GM19324 (cell line): Measurements from ENCODE around the gene TENM4.

ENCODE experiments used
- ATAC-seq: cut with Tn5 transposase; IDR thresholded peaks from one replicate; pipeline ENCODE4 v1.9.1; 2021; ENCODE audit warnings: mild to moderate bottlenecking, moderate library complexity; ENCODE audit not compliant: unreplicated experiment, low FRiP score

TENM4 gene

DNA sequence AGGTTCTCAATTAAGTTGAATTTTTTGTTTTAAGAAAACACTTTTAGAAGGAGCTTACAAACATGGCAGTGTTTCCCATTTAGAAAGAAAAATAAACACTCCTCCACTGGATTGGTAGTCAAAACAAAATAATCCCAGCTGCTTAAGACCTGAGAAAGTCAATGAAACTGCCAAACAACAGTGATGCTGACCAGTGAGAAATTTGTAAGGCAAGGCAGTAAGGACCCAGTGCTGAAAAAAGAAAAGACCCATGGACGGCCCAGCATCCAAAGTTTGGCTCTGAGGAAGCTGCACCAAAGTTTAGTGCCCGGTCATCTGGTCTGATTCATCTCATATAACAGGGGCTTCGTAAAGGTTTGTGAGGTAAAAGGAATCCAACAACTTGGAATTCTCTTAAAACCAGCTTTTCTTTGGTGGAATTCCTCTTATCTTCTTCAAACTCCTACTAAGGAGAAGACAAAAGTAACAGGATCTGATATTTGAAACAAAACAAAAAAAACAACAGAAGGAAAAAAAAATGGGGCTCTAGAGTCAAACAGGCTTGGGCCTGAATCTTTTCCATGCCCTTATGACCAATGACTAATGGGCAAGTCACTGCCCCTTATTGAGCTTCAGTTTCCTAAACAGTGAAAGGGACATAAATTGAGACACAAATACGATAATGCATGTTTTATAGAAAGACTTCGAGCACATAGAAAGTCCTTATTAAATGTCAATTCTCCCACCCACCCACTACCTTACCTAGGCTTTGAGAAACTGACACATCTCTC, 483.2 kb downstream of the TENM4 start:
- no peak for ATAC-seq

DNA sequence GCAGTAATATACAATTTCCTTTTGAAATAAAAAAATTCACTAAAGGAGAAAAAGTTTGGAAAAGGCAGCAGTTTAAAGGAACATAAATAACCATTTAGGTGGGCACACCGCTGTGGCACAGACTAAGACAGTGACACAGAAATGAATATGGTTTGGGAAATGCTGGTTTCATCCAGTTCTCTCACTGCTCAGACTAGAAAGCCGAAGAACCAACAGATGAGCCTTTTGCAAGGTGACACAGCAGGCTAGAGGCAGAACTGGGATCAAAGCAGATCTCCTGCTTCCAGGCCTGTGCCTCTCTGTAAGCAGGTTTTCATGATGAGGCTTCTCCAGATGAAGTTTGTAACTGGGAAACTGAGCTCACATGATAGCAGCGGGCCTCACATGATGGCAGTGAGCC, 486.1 kb downstream of the TENM4 start:
- ATAC-seq = no peak

DNA sequence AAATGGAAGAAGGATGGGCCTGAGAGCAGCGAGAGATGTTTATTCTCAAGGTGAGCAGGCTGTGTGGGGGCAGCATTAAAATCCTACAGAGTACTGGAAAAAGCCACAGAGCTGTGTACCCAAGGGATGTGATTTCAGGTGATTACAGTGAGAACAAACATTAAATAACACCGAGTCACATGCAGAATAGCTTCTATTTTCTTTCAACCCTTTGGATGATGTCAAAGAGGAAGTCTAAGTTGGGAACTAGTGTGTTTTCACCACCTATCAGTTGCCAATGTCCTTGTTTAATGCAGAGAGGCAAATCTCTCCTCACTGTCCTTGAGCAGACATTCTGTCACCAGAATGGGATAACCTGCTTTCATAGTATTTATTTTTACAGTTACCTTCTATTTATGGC, 486.6 kb downstream of the TENM4 start:
- no peak for ATAC-seq

- ATAC-seq = no peak
Measured at GRCh38 chr11:78952890-78953289, 487.9 kb downstream of the TENM4 start.

DNA sequence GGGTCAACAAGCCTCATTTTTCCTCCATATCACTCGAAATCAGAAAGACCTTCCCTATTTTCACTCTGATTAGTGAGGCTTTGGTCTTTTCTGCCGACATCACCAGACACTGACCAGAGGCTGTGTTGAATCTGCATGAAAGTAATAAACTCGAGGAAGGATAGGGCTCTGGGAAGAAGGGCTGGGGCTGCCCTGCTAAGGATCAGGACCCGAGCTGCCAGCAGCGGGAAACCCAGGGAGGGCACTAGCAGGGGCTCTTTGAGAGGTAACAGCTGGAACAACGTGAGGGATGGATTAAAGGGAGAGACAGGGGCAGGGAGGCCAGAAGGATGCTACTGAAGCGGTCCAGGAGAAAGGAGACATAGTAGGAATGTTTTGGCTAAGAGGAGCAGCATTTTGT, 488.7 kb downstream of the TENM4 start:
- no peak for ATAC-seq

DNA sequence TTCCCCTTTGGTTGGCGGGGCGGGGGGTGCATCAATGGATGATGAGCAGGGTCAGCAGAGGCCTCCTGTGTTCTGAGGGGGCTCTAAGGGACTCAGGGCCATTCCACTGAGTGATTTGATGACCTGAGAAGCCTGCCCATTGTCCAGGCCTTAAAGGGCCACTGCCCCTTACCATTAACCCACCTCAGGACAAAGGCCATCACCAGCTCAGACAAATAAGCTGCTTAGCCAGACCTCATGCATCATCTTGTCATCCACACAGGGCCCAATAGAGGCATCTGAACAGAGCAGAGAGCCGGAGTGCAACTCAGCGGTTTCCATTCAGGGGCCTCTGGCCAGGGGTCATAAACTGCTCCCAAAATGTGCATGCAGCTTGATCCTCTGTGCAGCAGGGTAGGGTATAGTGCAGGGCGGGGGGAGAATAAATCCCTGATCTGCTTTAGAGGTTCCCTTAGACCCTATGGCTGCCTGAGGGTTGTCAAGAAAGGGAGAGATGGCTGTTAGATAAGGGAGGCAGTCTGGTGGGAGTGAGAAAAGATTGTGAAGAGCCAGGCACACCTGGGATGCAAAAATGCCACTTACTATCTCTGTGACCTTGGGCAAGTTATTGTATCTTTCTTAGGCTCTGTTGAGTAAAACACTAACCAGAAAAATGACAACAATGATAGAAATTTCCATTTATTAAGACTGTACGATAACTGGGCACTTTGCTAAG, 490.7 kb downstream of the TENM4 start:
- ATAC-seq = no peak

GRCh38 chr11:78946945-78947902, 493.6 kb downstream of the TENM4 start:
- ATAC-seq = no peak

DNA sequence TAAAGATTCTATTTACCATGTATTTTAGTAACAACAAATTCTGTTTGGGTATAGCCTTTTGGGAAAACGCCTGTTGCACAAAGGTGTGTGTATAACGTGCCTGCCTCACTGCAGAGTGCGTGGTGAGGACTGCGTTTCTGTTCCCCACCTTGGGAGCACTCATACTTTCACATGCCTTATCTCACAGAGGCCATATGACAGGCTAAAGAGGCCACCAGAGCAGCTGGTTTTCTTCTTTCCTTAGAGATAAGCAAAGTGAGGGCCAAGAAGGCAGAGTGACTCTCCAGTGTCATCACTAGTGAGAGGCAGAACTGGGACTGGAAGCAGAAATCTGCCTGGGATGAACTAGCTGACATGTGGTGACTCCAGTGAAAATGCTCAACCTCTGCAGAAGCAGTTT, 497.0 kb downstream of the TENM4 start:
- ATAC-seq = no peak

DNA sequence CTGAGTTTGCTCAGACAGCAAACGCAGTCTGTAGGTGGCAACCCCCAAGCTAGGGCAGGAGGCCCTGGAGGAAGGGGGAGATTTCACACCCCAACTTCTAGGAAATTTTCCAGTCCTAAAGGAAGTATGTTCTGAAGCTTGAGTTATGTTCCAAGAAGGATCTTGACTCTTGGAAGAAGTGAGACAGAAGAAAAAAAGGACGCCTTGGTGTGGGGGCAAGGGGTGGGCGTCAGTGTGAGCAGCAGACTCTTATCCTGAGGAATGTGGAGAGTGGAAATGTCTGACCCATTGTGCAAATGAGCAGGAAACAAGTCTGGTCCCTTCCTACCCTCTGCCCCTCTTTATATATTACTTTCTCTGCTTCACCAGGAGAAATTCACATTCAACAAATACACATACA, 497.7 kb downstream of the TENM4 start:
- no peak for ATAC-seq

DNA sequence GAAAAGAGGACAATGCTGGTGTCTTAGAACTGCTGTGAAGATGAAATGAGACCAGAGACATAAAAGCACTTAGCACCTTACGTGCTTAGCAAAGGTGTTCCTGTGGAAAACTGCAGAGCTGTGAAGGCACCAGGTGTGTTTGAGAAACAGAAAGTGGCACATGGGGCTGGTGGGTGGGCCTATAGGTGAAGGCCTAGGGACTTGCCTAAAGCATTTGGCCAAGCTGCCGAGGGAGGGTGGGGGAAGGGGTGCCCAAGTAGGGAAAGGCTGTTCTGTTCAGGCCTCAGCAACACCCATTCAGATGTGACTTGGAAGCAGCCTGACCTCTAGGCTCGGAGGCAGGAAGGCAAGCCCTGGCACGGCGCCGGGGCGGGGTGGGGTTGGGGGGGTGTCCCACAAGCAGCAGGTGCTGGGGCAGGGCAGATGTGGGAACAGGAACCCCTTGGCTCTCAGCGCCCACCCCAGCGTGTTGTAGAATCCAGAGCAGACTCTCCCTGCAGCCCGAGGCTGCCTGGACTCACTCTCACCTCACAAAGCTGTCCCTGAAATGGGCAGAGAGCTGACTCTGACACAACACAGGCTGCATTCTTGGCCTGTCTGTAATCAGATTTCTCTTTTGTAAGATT, 499.5 kb downstream of the TENM4 start:
- no peak for ATAC-seq

DNA sequence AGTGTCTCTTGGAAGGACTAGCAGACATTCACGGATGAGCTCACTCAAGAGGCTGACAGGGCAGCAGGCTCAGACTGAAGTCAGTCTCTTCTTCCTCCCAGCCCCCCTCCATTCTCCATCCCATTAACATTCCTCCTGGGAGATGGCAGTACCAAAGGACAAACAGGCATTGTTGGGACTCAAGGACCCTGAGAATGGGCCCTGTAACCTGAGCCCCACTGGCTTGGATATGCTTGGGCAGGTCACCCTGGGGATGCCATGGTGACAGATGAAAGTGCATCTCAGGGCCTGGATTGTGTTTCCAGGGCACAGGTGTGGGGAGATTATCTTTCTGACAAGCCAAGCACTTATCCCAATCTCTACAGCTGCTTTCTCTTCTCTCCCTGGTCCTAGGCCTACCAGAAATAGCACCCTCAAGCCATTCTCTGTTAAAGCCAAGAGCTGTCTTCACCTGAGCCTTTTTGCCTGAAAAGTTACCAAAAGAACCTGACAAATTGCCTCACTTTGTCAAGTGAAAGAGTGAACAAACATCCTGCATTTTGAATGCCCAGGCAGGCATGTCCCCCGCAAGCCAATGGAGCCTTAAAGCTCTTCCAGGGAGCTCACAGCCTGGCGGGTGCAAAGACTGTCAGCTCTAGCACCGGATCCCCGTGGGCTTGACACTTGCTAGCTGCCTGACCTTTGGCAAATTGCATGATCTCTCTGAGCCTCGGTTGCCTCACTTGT, 500.2 kb downstream of the TENM4 start:
- no peak for ATAC-seq

GRCh38 chr11:78938971-78939370, 501.9 kb downstream of the TENM4 start:
- ATAC-seq = no peak

DNA sequence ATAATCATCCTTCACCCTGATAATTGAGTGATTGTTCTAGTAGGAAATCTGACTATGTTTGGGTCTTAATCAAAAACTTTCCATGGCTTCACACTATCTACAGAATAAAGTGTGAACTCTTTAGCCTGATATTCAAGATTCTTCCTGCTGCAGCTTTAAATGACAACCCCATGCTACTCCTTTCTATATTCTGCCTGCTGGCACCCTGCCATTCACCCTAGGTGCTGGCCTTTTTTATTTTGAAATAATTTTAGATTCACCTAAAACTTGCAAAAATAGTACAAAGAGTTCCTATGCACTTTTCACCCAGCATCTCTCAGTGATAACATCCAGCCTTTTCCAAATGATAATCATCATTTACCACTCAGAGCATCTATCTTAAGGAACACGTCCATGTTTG, 502.8 kb downstream of the TENM4 start:
- no peak for ATAC-seq

GRCh38 chr11:78935398-78936068, 505.3 kb downstream of the TENM4 start:
- no peak for ATAC-seq

GRCh38 chr11:78933350-78933749, 507.5 kb downstream of the TENM4 start:
- no peak for ATAC-seq

- no peak for ATAC-seq
Measured at GRCh38 chr11:78932757-78933156, 508.1 kb downstream of the TENM4 start.

DNA sequence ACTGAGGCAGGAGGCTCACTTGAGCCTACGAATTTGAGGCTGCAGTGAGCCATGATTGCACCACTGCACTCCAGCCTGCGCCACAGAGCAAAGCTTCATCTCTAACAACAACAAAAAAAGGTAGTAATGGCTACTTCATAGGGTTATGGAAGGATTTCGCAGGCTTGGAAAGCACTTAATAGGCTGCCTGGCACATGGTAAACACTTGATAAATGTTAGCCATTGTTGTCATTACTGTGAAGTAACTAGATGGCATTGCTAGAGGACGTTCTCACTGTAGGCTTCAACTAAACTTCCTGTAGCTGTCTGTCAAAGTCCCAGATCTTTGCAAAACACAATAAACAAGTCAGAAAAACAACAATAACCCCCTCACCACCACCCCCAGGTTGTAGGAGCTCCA, 508.9 kb downstream of the TENM4 start:
- no peak for ATAC-seq

DNA sequence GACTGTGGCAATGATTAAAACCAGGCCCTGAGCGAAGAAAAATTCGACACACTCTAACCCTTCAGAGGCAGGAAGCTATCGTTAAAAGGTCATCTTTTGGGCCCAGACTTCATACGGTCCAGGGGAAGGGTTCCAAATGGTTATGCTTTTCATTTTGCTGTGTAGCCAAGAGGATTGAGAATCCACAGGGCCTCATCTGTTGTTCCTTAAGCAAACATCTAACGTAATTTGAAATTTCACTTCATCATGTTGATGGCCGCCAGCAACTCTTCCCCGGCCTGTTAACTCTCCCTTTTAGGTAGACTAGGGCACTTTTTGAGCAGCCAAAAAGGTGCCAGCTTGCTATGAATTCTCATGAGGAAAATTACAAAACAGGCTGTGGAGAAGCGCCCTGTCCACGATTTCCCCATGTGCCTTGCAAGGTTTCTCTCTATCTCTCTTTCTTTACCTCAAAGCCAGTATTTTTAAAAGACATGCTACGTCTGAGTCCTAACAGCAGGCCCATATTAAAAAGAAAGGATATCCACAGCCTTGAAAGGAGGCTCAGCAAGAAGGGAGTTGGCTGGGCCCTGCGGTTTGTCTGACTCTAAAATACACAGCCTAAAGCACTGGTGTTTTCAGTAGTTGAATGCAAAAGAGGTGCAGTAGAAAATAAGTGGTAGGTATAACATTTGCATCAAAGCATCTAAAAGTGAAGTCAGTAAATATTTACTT, 509.9 kb downstream of the TENM4 start:
- ATAC-seq = no peak

DNA sequence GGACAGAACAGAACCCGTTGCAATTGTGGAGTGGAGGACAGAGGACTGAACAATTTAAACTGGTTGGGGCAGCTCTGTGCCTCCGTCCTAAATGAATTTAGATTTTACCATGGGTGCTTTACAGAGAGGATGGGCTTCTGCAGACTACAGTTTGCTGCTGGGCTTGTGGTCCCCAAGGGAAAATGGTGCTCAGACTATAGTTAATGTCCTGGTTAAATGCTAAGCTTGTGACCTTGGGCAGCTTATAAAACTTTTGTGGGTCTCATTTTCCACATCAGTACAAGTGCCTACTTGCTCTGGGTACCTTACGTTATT, 511.0 kb downstream of the TENM4 start:
- no peak for ATAC-seq
